ENCODE measurements around the gene VAV2. TPM values are rescaled to one million over a fixed set of nuclear protein-coding genes. Genes with fewer than 3 reads are reported as not detected.

The VAV2 gene
- total RNA-seq, 6 experiments from 2014 or later: 17.6 to 24.5 (median 21.7) TPM

DNA sequence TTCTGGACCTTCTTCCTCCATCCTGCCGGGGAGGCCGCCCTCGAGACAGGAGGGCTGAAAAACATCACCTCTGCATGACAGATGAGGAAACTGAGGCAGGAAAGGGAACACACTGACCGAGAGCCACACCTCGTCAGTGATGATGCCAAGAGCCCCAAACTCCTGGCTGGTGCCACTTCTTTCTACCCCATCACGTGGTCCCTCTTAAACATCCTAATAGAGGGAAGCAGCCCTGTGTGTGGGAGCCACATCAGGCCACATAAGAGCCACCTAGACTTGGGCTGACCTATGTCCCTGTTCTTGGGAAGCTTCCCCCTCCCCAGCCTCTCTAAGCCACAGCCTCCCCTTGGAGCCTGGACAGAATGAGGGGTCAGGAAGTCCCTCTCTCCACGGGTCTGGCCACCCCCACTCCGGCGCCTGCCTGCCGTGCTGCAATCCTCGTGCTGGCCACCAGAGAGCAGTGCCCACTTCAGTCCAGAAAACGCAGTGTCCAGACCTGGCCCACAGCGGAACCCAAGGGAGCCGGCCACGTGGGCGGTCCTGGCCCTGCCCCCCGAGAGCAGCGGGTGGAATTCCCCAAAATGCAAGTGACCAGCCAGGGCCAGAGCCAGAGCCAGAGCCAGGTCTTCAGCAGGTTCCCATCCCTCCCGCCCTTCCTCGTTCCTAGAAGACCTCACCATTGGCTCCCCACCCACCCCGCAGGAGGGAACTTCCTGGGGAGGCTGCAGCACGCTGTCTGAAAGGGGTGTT lies 199.2 kb downstream of the VAV2 start:
- DNase-seq: peak; percentile 65
- Mint-ChIP-seq H3K36me3 (ENCODE audit: low read depth) (peaks cover 12% of the 10 kb centered on the region), H3K9me3 (no peaks in the 10 kb centered on the region), H3K4me3 (peak overlapping the region; percentile 13; the same call in 1 of the 2 replicates), H3K27ac (no peak overlapping the region), H3K27me3 (ENCODE audit: insufficient read depth) (peaks cover 9% of the 10 kb centered on the region), H3K4me1 (ENCODE audit: low read depth) (peaks cover 8% of the 10 kb centered on the region; the same call in 1 of the 2 replicates)
- TF ChIP-seq, protein P1, sequence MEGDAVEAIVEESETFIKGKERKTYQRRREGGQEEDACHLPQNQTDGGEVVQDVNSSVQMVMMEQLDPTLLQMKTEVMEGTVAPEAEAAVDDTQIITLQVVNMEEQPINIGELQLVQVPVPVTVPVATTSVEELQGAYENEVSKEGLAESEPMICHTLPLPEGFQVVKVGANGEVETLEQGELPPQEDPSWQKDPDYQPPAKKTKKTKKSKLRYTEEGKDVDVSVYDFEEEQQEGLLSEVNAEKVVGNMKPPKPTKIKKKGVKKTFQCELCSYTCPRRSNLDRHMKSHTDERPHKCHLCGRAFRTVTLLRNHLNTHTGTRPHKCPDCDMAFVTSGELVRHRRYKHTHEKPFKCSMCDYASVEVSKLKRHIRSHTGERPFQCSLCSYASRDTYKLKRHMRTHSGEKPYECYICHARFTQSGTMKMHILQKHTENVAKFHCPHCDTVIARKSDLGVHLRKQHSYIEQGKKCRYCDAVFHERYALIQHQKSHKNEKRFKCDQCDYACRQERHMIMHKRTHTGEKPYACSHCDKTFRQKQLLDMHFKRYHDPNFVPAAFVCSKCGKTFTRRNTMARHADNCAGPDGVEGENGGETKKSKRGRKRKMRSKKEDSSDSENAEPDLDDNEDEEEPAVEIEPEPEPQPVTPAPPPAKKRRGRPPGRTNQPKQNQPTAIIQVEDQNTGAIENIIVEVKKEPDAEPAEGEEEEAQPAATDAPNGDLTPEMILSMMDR (IDR thresholded peaks at IDR 0.05): peak; percentile 97

DNA sequence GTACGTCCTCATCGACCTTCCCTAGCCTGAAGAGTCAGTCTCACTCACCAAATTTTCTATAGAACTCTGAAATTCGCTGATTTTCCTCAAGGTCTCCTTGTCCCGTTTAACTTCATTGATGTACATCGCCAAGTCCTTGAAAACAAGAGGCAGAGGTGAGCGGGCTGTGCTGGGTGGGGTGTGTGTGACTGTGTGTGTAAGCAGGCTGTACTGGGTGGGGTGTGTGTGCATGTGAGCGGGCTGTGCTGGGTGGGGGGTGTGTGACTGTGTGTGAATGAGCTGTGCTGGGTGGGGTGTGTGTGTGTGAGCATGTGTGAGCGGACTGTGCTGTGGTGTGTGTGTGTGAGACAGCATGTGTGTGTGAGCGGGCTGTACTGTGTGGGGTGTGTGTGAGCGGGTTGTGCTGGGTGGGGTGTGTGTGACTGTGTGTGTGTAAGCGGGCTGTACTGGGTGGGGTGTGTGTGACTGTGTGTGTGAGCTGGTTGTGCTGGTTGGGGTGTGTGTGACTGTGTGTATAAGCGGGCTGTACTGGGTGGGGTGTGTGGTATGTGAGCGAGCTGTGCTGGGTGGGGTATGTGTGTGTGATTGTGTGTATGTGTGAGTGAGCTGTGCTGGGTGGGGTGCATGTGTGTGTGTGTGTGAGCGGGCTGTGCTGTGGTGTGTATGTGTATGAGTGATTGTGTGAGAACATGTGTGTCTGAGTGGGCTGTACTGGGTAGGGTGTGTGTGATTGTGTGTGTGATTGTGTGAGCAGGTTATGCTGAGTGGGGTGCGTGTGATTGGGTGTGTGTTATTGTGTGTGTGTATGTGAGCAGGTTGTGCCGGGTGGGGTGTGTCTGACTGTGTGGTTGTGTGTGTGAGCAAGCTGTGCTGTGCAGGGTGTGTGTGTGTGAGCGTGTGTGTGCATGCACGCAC lies 200.1 kb downstream of the VAV2 start:
- TF ChIP-seq, protein P1 (IDR thresholded peaks at IDR 0.05): no peak
- peaks cover 8% of the 10 kb centered on the region; the same call in 1 of the 2 replicates for H3K4me1 Mint-ChIP-seq (ENCODE audit: low read depth)
- H3K4me3 Mint-ChIP-seq: no peak overlapping the region
- peaks cover 12% of the 10 kb centered on the region for H3K36me3 Mint-ChIP-seq (ENCODE audit: low read depth)
- peak overlapping the region; percentile 25; the same call in 1 of the 2 replicates for H3K27ac Mint-ChIP-seq
- H3K27me3 Mint-ChIP-seq (ENCODE audit: insufficient read depth): peaks cover 9% of the 10 kb centered on the region
- no peaks in the 10 kb centered on the region for H3K9me3 Mint-ChIP-seq
- DNase-seq: no peak

DNA sequence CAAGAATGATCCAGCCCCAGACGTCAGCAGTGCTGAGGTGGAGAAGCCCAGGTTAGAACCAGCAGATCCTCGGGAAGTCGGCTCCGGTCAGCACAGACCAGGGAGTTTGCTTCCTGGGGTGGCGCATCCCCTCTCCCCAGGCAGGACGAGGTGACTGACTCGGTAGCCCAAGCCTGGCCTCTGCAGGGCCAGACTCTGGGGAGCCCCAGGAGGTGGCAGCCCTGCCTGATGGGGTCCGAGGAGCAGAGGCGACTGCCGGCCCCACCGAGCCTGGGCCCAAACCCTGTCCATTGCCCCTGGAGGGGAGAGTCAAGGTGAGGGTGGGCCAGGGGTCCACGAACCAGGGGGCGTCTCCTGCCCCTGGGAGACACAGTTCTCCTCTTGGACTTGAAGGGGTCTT lies 201.1 kb downstream of the VAV2 start:
- Mint-ChIP-seq H3K9me3 (no peaks in the 10 kb centered on the region), H3K36me3 (ENCODE audit: low read depth) (peaks cover 12% of the 10 kb centered on the region), H3K4me1 (ENCODE audit: low read depth) (peaks cover 8% of the 10 kb centered on the region; the same call in 1 of the 2 replicates), H3K27ac (no peak overlapping the region), H3K27me3 (ENCODE audit: insufficient read depth) (peaks cover 9% of the 10 kb centered on the region), H3K4me3 (no peak overlapping the region)
- TF ChIP-seq, protein P1 (IDR thresholded peaks at IDR 0.05): no peak
- no peak for DNase-seq

DNA sequence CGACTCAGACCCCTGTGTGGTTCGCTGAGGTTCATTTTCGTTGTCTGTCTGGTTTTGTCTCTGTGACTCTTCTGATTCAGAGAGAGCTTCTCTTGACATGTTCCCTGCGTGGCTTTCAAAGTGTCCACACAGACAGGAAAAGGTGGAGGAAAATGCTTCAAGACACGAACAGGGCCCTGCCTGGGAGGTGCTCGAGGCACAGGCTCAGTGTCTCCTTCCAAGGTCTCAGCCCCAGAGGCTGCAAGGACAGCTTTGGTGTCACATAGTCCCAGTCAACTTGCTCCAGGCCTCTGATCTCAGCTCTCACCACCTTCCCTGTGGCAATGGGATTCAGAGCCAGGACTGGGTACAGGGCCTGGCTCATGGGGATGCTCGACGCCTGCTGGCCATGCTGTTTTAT lies 202.3 kb downstream of the VAV2 start:
- Mint-ChIP-seq H3K27me3 (ENCODE audit: insufficient read depth) (peaks cover 9% of the 10 kb centered on the region), H3K4me1 (ENCODE audit: low read depth) (peaks cover 8% of the 10 kb centered on the region; the same call in 1 of the 2 replicates), H3K9me3 (no peaks in the 10 kb centered on the region), H3K27ac (no peak overlapping the region), H3K36me3 (ENCODE audit: low read depth) (peaks cover 12% of the 10 kb centered on the region), H3K4me3 (no peak overlapping the region)
- TF ChIP-seq, protein P1 (IDR thresholded peaks at IDR 0.05): no peak
- no peak for DNase-seq

DNA sequence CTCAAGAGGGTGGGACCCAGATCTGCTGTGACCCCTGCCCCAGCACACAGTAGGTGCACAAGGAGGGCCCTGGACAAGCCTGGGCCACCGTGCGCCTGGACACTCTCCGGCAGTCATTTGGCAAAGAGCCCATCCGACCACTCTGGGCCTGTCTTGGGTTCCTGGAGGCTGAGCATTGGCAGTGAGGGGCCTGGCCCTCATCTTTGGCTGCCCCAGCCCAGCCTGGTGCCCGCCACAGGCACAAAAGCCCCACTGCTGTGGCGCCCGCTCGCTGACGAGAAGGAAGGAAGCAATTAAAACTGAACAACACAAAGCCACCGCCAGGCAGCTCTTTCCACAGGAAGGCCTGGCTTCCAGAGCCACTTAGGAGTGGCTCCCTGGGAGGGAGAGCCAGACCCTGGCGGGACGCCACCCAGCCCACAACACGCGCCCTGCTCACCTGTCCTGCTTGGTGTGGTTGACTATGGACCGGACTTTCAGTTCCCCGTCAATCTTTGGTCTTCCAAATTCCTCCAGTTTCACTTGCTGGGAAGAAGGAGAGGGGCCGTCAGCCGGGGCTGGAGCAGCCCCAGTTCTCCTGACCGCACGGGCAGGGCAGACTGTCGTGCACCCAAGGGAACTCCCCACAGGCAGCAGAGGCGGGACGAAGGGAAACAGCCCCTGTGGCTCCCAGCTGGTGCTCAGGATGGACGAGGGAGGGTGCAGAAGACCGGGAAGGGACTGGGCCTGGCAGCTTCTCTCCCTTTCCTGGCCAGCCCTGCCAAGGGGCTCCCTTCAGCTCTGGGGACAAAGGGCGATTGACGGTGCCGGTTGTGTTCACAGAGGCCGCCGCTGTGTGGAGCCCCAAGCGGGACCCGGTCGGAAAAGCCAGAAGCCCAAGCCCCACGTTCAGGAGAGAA lies 203.1 kb downstream of the VAV2 start:
- Mint-ChIP-seq H3K4me1 (ENCODE audit: low read depth) (peaks cover 8% of the 10 kb centered on the region; the same call in 1 of the 2 replicates), H3K9me3 (no peaks in the 10 kb centered on the region), H3K27me3 (ENCODE audit: insufficient read depth) (peaks cover 9% of the 10 kb centered on the region), H3K4me3 (no peak overlapping the region), H3K36me3 (ENCODE audit: low read depth) (peaks cover 12% of the 10 kb centered on the region), H3K27ac (no peak overlapping the region)
- DNase-seq: no peak
- TF ChIP-seq, protein P1 (IDR thresholded peaks at IDR 0.05): no peak
